Measurements from ENCODE around the gene TUBD1.
"Not testable (repeated sequence)": the region's sequence is repeated elsewhere in the genome, so short reads cannot be mapped to it uniquely, and the experiment has no call there.

DNA sequence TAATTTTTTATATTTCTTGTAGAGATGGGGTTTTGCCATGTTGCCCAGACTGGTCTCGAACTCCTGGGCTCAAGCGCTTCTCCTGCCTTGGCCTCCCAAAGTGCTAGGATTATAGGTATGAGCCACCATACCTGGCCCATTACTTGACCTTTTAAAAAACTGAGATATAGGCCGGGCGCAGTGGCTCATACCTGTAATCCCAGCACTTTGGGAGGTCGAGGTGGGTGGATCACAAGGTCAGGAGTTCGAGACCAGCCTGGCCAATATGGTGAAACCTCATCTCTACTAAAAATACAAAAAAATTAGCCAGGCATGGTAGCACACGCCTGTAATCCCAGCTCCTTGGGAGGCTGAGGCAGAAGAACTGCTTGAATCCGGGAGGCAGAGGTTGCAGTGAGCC, 19.3 kb downstream of the TUBD1 start:
- TF ChIP-seq, protein P1, sequence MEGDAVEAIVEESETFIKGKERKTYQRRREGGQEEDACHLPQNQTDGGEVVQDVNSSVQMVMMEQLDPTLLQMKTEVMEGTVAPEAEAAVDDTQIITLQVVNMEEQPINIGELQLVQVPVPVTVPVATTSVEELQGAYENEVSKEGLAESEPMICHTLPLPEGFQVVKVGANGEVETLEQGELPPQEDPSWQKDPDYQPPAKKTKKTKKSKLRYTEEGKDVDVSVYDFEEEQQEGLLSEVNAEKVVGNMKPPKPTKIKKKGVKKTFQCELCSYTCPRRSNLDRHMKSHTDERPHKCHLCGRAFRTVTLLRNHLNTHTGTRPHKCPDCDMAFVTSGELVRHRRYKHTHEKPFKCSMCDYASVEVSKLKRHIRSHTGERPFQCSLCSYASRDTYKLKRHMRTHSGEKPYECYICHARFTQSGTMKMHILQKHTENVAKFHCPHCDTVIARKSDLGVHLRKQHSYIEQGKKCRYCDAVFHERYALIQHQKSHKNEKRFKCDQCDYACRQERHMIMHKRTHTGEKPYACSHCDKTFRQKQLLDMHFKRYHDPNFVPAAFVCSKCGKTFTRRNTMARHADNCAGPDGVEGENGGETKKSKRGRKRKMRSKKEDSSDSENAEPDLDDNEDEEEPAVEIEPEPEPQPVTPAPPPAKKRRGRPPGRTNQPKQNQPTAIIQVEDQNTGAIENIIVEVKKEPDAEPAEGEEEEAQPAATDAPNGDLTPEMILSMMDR (IDR thresholded peaks at IDR 0.05), result not testable (repeated sequence)
- TF ChIP-seq, protein P2, sequence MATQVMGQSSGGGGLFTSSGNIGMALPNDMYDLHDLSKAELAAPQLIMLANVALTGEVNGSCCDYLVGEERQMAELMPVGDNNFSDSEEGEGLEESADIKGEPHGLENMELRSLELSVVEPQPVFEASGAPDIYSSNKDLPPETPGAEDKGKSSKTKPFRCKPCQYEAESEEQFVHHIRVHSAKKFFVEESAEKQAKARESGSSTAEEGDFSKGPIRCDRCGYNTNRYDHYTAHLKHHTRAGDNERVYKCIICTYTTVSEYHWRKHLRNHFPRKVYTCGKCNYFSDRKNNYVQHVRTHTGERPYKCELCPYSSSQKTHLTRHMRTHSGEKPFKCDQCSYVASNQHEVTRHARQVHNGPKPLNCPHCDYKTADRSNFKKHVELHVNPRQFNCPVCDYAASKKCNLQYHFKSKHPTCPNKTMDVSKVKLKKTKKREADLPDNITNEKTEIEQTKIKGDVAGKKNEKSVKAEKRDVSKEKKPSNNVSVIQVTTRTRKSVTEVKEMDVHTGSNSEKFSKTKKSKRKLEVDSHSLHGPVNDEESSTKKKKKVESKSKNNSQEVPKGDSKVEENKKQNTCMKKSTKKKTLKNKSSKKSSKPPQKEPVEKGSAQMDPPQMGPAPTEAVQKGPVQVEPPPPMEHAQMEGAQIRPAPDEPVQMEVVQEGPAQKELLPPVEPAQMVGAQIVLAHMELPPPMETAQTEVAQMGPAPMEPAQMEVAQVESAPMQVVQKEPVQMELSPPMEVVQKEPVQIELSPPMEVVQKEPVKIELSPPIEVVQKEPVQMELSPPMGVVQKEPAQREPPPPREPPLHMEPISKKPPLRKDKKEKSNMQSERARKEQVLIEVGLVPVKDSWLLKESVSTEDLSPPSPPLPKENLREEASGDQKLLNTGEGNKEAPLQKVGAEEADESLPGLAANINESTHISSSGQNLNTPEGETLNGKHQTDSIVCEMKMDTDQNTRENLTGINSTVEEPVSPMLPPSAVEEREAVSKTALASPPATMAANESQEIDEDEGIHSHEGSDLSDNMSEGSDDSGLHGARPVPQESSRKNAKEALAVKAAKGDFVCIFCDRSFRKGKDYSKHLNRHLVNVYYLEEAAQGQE (IDR thresholded peaks at IDR 0.05; ENCODE audit: insufficient read depth in 1 of 2, low read depth in 2 of 2, low read length in 1 of 2), result not testable (repeated sequence)
- not testable (repeated sequence) for TF ChIP-seq POLR2AphosphoS5 (IDR thresholded peaks at IDR 0.05; ENCODE audit: low read depth, low read length)

Data from Panc1 (cell line).